ENCODE data around the gene ERBB4.

- no peak for TF ChIP-seq CTCF (IDR thresholded peaks at IDR 0.05)
- TF ChIP-seq POLR2A (IDR thresholded peaks at IDR 0.05) = no peak
Measured at GRCh38 chr2:211408483-211408891, 1130.1 kb downstream of the ERBB4 start.

Measured in lower leg skin (tissue), 3 donors.